ENCODE results near the gene GPHN. TPM values are rescaled to one million over a fixed set of nuclear protein-coding genes. Genes with fewer than 3 reads are reported as not detected.

The GPHN gene
- total RNA-seq, 1 experiment from 2014 or later, result 23.4 TPM

- CTCF ChIA-PET, result no interaction called here
- POLR2A ChIA-PET (ENCODE audit: unreplicated experiment), result no interaction called here
- DNase-seq, result no peak
Measured at GRCh38 chr14:66842911-66843512, 335.1 kb downstream of the GPHN start.

GRCh38 chr14:66850258-66850888, 342.4 kb downstream of the GPHN start:
- Histone ChIP-seq H4K20me1 (ENCODE audit: low read length) (no peaks in the 10 kb centered on the region), H3K9ac (ENCODE audit: low read length) (no peak overlapping the region), H3K4me1 (ENCODE audit: insufficient read depth, low read length) (no peaks in the 10 kb centered on the region), H3K27ac (ENCODE audit: low read length) (no peak overlapping the region), H3K4me3 (ENCODE audit: low read length) (no peak overlapping the region), H3F3A (ENCODE audit: low read length, unreplicated experiment) (no peaks in the 10 kb centered on the region), H3K9me3 (ENCODE audit: low read length) (no peaks in the 10 kb centered on the region), H3K79me2 (ENCODE audit: low read length) (no peaks in the 10 kb centered on the region), H3K9me2 (replicated peaks; ENCODE audit: low read length) (no peaks in the 10 kb centered on the region), H3K36me3 (ENCODE audit: low read depth, low read length) (no peaks in the 10 kb centered on the region), H2AFZ (ENCODE audit: low read length) (no peak overlapping the region), H3K4me2 (ENCODE audit: low read length) (no peak overlapping the region), H3K27me3 (ENCODE audit: low read length) (no peaks in the 10 kb centered on the region)
- ChIA-PET CTCF (no interaction called here), POLR2A (ENCODE audit: unreplicated experiment) (no interaction called here)
- intact Hi-C loops (cut with micrococcal nuclease), result loop anchor here (10.0 kb wide), 1 partner anchor 446 kb away; no protein-coding TSS in a partner anchor
- DNase-seq, result no peak
- no peak for ATAC-seq
- TF ChIP-seq, protein P1, sequence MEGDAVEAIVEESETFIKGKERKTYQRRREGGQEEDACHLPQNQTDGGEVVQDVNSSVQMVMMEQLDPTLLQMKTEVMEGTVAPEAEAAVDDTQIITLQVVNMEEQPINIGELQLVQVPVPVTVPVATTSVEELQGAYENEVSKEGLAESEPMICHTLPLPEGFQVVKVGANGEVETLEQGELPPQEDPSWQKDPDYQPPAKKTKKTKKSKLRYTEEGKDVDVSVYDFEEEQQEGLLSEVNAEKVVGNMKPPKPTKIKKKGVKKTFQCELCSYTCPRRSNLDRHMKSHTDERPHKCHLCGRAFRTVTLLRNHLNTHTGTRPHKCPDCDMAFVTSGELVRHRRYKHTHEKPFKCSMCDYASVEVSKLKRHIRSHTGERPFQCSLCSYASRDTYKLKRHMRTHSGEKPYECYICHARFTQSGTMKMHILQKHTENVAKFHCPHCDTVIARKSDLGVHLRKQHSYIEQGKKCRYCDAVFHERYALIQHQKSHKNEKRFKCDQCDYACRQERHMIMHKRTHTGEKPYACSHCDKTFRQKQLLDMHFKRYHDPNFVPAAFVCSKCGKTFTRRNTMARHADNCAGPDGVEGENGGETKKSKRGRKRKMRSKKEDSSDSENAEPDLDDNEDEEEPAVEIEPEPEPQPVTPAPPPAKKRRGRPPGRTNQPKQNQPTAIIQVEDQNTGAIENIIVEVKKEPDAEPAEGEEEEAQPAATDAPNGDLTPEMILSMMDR (conservative IDR thresholded peaks at IDR 0.05; ENCODE audit: low read depth, low read length), result no peak
- no peak for TF ChIP-seq EZH2 (IDR thresholded peaks at IDR 0.05; ENCODE audit: low read length, unreplicated experiment)
- no peak for TF ChIP-seq EZH2phosphoT487 (IDR thresholded peaks at IDR 0.05; ENCODE audit: borderline replicate concordance, low read length)
- BruUV-seq (replicated peaks), result no TSS peak

More at GRCh38 chr14:66842911-66843512, 335.1 kb downstream of the GPHN start:
- Histone ChIP-seq H2AFZ (ENCODE audit: low read length) (no peak overlapping the region), H3K27me3 (ENCODE audit: low read length) (no peaks in the 10 kb centered on the region), H3K79me2 (ENCODE audit: low read length) (no peaks in the 10 kb centered on the region), H3K9me3 (ENCODE audit: low read length) (no peaks in the 10 kb centered on the region), H3K9ac (ENCODE audit: low read length) (no peak overlapping the region), H4K20me1 (ENCODE audit: low read length) (no peaks in the 10 kb centered on the region), H3K4me2 (ENCODE audit: low read length) (no peak overlapping the region), H3K27ac (ENCODE audit: low read length) (no peak overlapping the region), H3K4me3 (ENCODE audit: low read length) (no peak overlapping the region), H3K9me2 (replicated peaks; ENCODE audit: low read length) (no peaks in the 10 kb centered on the region), H3F3A (ENCODE audit: low read length, unreplicated experiment) (no peaks in the 10 kb centered on the region), H3K4me1 (ENCODE audit: insufficient read depth, low read length) (no peaks in the 10 kb centered on the region), H3K36me3 (ENCODE audit: low read depth, low read length) (no peaks in the 10 kb centered on the region)
- TF ChIP-seq, protein P1 (conservative IDR thresholded peaks at IDR 0.05; ENCODE audit: low read depth, low read length), result no peak
- ATAC-seq, result no peak
- no TSS peak for BruUV-seq (replicated peaks)
- intact Hi-C loops (cut with micrococcal nuclease), result no loop called here

DNA sequence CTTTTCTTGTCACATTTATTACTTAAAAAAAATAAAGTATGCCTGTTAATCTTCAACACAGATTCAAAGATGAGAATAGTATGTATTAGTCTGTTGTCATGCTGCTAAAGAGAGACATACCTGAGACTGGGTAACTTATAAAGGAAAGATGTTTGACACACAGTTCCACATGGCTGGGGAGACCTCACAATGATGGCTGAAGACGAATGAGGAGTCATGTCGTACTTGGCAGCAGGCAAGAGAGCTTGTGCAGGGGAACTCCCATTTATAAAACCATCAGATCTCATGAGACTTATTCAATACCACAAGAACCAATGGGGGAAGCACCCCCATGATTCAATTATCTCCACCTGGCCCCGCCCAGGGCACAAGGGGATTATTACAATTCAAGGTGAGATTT, 345.4 kb downstream of the GPHN start:
- ATAC-seq (no peak), DNase-seq (no peak)
- Histone ChIP-seq H3K27ac (ENCODE audit: low read length) (no peak overlapping the region), H2AFZ (ENCODE audit: low read length) (no peak overlapping the region), H3K9ac (ENCODE audit: low read length) (no peak overlapping the region), H3K4me2 (ENCODE audit: low read length) (no peak overlapping the region), H3K9me2 (replicated peaks; ENCODE audit: low read length) (no peaks in the 10 kb centered on the region), H3K27me3 (ENCODE audit: low read length) (no peaks in the 10 kb centered on the region), H3K9me3 (ENCODE audit: low read length) (no peaks in the 10 kb centered on the region), H3K79me2 (ENCODE audit: low read length) (no peaks in the 10 kb centered on the region), H3K4me3 (ENCODE audit: low read length) (no peak overlapping the region), H4K20me1 (ENCODE audit: low read length) (no peaks in the 10 kb centered on the region), H3K4me1 (ENCODE audit: insufficient read depth, low read length) (no peaks in the 10 kb centered on the region), H3F3A (ENCODE audit: low read length, unreplicated experiment) (no peaks in the 10 kb centered on the region), H3K36me3 (ENCODE audit: low read depth, low read length) (no peaks in the 10 kb centered on the region)
- ChIA-PET CTCF (no interaction called here), POLR2A (ENCODE audit: unreplicated experiment) (interaction anchor here (0.6 kb wide), 1 partner anchor 135 kb away, joined by 3 read pairs; no protein-coding TSS in a partner anchor)
- TF ChIP-seq EZH2phosphoT487 (IDR thresholded peaks at IDR 0.05; ENCODE audit: borderline replicate concordance, low read length) (no peak), EZH2 (IDR thresholded peaks at IDR 0.05; ENCODE audit: low read length, unreplicated experiment) (no peak)
- TF ChIP-seq, protein P1 (conservative IDR thresholded peaks at IDR 0.05; ENCODE audit: low read depth, low read length), result no peak
- intact Hi-C loops (cut with micrococcal nuclease), result loop anchor here (10.0 kb wide), 1 partner anchor 449 kb away; no protein-coding TSS in a partner anchor
- no TSS peak for BruUV-seq (replicated peaks)

All from PC-3 (cell line).